Measurements from ENCODE around the gene LIFR. TPM values are rescaled to one million over a fixed set of nuclear protein-coding genes. Genes with fewer than 3 reads are reported as not detected.

The LIFR gene, protein sequence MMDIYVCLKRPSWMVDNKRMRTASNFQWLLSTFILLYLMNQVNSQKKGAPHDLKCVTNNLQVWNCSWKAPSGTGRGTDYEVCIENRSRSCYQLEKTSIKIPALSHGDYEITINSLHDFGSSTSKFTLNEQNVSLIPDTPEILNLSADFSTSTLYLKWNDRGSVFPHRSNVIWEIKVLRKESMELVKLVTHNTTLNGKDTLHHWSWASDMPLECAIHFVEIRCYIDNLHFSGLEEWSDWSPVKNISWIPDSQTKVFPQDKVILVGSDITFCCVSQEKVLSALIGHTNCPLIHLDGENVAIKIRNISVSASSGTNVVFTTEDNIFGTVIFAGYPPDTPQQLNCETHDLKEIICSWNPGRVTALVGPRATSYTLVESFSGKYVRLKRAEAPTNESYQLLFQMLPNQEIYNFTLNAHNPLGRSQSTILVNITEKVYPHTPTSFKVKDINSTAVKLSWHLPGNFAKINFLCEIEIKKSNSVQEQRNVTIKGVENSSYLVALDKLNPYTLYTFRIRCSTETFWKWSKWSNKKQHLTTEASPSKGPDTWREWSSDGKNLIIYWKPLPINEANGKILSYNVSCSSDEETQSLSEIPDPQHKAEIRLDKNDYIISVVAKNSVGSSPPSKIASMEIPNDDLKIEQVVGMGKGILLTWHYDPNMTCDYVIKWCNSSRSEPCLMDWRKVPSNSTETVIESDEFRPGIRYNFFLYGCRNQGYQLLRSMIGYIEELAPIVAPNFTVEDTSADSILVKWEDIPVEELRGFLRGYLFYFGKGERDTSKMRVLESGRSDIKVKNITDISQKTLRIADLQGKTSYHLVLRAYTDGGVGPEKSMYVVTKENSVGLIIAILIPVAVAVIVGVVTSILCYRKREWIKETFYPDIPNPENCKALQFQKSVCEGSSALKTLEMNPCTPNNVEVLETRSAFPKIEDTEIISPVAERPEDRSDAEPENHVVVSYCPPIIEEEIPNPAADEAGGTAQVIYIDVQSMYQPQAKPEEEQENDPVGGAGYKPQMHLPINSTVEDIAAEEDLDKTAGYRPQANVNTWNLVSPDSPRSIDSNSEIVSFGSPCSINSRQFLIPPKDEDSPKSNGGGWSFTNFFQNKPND
- total RNA-seq (2021), result 44.2 and 47.9 TPM in 2 replicates
- percentile 79 among the genes with signal in this experiment for Bru-seq, nascent RNA
- BruChase-seq, experiment 1, labeled RNA remaining after a 2-hour chase, result percentile 85 among the genes with signal in this experiment
- percentile 90 among the genes with signal in this experiment for BruChase-seq, experiment 2, labeled RNA remaining after a 6-hour chase
- long read RNA-seq, full-length matches to known transcripts, result 5 of 21 reads
- long read RNA-seq, partial matches to known transcripts, result 3 of 21 reads
- long read RNA-seq, other reads (novel, unspliced or antisense), result 13 of 21 reads

GRCh38 chr5:38556599-38557307 lies at the start of gene LIFR:
Gene LIFR (minus strand): TSS chr5:38556646. CDS start chr5:38530647, 25,999 bp downstream.
- Histone ChIP-seq H3K27me3 (replicated peaks; ENCODE audit: insufficient read depth, low read depth, low read length, poor library complexity) (no peaks in the 10 kb centered on the region), H3K27ac (ENCODE audit: low read depth, low read length, poor library complexity, severe bottlenecking) (peak within 1 kb of the TSS; percentile 90), H3K4me3 (ENCODE audit: low read depth, low read length, poor library complexity, severe bottlenecking) (peak within 1 kb of the TSS; percentile 73), H3K9me3 (ENCODE audit: low read depth, low read length, poor library complexity, severe bottlenecking) (no peaks in the 10 kb centered on the region), H3K4me1 (ENCODE audit: insufficient read depth, low read length, poor library complexity, severe bottlenecking) (peaks cover 14% of the 10 kb centered on the region), H3K36me3 (ENCODE audit: insufficient read depth, low read length, poor library complexity, severe bottlenecking) (no peaks in the 10 kb centered on the region)
- peak; percentile 89 for DNase-seq (ENCODE audit: low spot score)
- BruUV-seq (replicated peaks), result no TSS peak
- intact Hi-C loops (cut with micrococcal nuclease; ENCODE audit: unreplicated experiment), result loop anchor here (5.0 to 10.0 kb wide), 2 partner anchors 158 to 251 kb away; no protein-coding TSS in a partner anchor
- no peak for TF ChIP-seq EZH2 (IDR thresholded peaks at IDR 0.05; ENCODE audit: borderline replicate concordance, low read depth, low read length, poor library complexity, severe bottlenecking)
- TF ChIP-seq, protein P1, sequence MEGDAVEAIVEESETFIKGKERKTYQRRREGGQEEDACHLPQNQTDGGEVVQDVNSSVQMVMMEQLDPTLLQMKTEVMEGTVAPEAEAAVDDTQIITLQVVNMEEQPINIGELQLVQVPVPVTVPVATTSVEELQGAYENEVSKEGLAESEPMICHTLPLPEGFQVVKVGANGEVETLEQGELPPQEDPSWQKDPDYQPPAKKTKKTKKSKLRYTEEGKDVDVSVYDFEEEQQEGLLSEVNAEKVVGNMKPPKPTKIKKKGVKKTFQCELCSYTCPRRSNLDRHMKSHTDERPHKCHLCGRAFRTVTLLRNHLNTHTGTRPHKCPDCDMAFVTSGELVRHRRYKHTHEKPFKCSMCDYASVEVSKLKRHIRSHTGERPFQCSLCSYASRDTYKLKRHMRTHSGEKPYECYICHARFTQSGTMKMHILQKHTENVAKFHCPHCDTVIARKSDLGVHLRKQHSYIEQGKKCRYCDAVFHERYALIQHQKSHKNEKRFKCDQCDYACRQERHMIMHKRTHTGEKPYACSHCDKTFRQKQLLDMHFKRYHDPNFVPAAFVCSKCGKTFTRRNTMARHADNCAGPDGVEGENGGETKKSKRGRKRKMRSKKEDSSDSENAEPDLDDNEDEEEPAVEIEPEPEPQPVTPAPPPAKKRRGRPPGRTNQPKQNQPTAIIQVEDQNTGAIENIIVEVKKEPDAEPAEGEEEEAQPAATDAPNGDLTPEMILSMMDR (conservative IDR thresholded peaks at IDR 0.05; ENCODE audit: low read depth, low read length), result no peak
- ChIA-PET POLR2A (ENCODE audit: low non-redundant PET) (no interaction called here), CTCF (no interaction called here)

GRCh38 chr5:38605610-38606009 lies 49.2 kb upstream of the LIFR start:
- POLR2A ChIA-PET (ENCODE audit: low non-redundant PET), result no interaction called here
- TF ChIP-seq, protein P1 (conservative IDR thresholded peaks at IDR 0.05; ENCODE audit: low read depth, low read length), result no peak
- TF ChIP-seq EZH2 (IDR thresholded peaks at IDR 0.05; ENCODE audit: borderline replicate concordance, low read depth, low read length, poor library complexity, severe bottlenecking), result no peak
- no peak overlapping the region for H3K27ac ChIP-seq (ENCODE audit: low read depth, low read length, poor library complexity, severe bottlenecking)
- BruUV-seq (replicated peaks), result no TSS peak
- H3K36me3 ChIP-seq (ENCODE audit: insufficient read depth, low read length, poor library complexity, severe bottlenecking), result no peaks in the 10 kb centered on the region
- intact Hi-C loops (cut with micrococcal nuclease; ENCODE audit: unreplicated experiment), result no loop called here
- H3K4me1 ChIP-seq (ENCODE audit: insufficient read depth, low read length, poor library complexity, severe bottlenecking), result no peaks in the 10 kb centered on the region
- H3K27me3 ChIP-seq (replicated peaks; ENCODE audit: insufficient read depth, low read depth, low read length, poor library complexity), result no peaks in the 10 kb centered on the region
- no peak for DNase-seq (ENCODE audit: low spot score)
- CTCF ChIA-PET, result no interaction called here
- H3K4me3 ChIP-seq (ENCODE audit: low read depth, low read length, poor library complexity, severe bottlenecking), result no peak overlapping the region
- no peaks in the 10 kb centered on the region for H3K9me3 ChIP-seq (ENCODE audit: low read depth, low read length, poor library complexity, severe bottlenecking)

Data from A673 (cell line).